Activated CD8-positive, alpha-beta memory T cell treated with anti-CD3 and anti-CD28 coated beads, Interleukin-2, amount 50 U/mL, for 1 hour (primary cell): ENCODE results near the gene DCDC1.

ENCODE experiments used
- DNase-seq: peaks from one replicate; pipeline ENCODE4 v3.0.0-alpha.2; 2020; ENCODE audit errors: extremely low read depth

The DCDC1 gene

GRCh38 chr11:30852645-30853044 is 516.9 kb downstream of the DCDC1 start:
- DNase-seq = no peak

- no peak for DNase-seq
Observed at GRCh38 chr11:30852091-30852490, 517.4 kb downstream of the DCDC1 start.

GRCh38 chr11:30837252-30837651 is 532.3 kb downstream of the DCDC1 start:
- DNase-seq = no peak

GRCh38 chr11:30832831-30833230 is 536.7 kb downstream of the DCDC1 start:
- DNase-seq = no peak

- DNase-seq = no peak
Observed at GRCh38 chr11:30830681-30831080, 538.9 kb downstream of the DCDC1 start.

- no peak for DNase-seq
Observed at GRCh38 chr11:30826911-30827310, 542.6 kb downstream of the DCDC1 start.

- DNase-seq = no peak
Observed at GRCh38 chr11:30825723-30826122, 543.8 kb downstream of the DCDC1 start.

GRCh38 chr11:30823119-30823518 is 546.4 kb downstream of the DCDC1 start:
- no peak for DNase-seq

GRCh38 chr11:30821438-30821965 is 548.0 kb downstream of the DCDC1 start:
- DNase-seq = no peak

- DNase-seq = no peak
Observed at GRCh38 chr11:30818721-30819120, 550.8 kb downstream of the DCDC1 start.

- DNase-seq = no peak
Observed at GRCh38 chr11:30816959-30817880, 552.3 kb downstream of the DCDC1 start.

GRCh38 chr11:30815619-30816018 is 553.9 kb downstream of the DCDC1 start:
- DNase-seq = no peak

GRCh38 chr11:30814737-30815136 is 554.8 kb downstream of the DCDC1 start:
- no peak for DNase-seq
